AG10803 (cell line): Measurements from ENCODE around the gene COX6A2.
"Not testable (repeated sequence)": the region's sequence is repeated elsewhere in the genome, so short reads cannot be mapped to it uniquely, and the experiment has no call there.

Source experiments
- DNase-seq: peaks from one replicate; pipeline ENCODE4 v3.0.0; 2010; ENCODE audit warnings: low read depth
- H3K4me3 ChIP-seq: 2 replicates; pipeline ENCODE4 v1.5.1; 2011; ENCODE audit warnings: mild to moderate bottlenecking, low read length, control low read depth
- TF ChIP-seq, protein P1 (sequence below): conservative IDR thresholded peaks from 2 replicates; pipeline ENCODE4 v1.5.1; 2011; ENCODE audit warnings: mild to moderate bottlenecking, low read length, control low read depth, inconsistent platforms

The COX6A2 gene

DNA sequence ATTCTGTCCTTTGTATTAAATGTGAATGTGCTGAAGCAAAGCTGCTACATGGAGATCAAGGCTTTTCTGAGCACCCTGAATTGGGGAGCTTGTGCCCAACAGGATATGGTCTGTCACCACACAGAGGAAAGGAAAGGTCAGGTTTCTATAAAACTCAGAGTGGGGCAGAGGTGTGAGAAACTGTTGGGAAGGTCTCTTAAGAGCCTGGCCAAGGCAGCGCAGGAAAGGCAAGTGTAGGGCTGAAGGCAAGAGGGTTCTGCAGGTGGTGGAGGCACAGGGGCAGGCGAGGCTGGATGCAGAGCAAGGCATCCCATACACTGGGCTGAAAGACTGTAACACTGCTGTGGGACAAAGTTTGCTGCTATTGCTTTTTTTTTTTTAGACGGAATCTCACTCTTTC, 8.1 kb downstream of the COX6A2 start:
- TF ChIP-seq, protein P1, sequence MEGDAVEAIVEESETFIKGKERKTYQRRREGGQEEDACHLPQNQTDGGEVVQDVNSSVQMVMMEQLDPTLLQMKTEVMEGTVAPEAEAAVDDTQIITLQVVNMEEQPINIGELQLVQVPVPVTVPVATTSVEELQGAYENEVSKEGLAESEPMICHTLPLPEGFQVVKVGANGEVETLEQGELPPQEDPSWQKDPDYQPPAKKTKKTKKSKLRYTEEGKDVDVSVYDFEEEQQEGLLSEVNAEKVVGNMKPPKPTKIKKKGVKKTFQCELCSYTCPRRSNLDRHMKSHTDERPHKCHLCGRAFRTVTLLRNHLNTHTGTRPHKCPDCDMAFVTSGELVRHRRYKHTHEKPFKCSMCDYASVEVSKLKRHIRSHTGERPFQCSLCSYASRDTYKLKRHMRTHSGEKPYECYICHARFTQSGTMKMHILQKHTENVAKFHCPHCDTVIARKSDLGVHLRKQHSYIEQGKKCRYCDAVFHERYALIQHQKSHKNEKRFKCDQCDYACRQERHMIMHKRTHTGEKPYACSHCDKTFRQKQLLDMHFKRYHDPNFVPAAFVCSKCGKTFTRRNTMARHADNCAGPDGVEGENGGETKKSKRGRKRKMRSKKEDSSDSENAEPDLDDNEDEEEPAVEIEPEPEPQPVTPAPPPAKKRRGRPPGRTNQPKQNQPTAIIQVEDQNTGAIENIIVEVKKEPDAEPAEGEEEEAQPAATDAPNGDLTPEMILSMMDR: no peak
- DNase-seq: no peak
- no peak overlapping the region for H3K4me3 ChIP-seq

DNA sequence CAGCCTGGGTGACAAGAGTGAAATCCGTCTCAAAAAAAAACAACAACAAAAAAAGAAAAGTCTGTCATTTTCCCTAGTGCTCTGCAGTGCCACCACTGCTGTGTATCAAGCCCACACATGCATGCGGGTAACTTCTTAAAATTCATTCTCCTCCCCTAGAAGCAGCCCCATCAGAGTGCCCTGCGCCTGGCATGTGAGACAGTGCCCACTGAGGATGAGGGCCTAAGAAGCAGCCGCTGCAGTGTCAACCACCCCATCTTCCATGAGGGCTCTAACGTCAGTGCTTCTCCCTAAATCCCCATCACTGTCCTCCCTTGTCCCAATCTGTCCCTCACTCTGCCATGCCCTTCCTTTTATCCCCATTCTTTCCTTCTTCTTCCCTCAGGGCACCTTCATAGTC, 10.2 kb downstream of the COX6A2 start:
- no peak overlapping the region for H3K4me3 ChIP-seq
- TF ChIP-seq, protein P1: no peak
- DNase-seq: no peak

DNA sequence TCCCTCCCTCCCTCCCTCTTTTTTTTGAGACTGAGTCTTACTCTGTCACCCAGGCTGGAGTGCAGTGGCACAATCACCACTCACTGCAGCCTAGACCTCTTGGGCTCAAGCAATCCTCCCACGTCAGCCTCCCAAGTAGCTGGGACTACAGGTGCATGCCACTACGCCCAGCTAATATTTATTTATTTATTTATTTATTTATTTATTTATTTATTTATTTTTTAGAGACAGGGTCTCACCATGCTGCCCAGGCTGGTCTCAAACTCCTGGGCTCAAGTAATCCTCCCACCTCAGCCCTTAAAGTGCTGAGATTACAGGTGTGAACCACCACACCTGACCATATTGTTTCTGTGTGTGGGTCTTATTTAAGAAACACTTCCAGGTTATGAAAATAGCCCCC, 11.1 kb downstream of the COX6A2 start:
- not testable (repeated sequence) for H3K4me3 ChIP-seq, DNase-seq

DNA sequence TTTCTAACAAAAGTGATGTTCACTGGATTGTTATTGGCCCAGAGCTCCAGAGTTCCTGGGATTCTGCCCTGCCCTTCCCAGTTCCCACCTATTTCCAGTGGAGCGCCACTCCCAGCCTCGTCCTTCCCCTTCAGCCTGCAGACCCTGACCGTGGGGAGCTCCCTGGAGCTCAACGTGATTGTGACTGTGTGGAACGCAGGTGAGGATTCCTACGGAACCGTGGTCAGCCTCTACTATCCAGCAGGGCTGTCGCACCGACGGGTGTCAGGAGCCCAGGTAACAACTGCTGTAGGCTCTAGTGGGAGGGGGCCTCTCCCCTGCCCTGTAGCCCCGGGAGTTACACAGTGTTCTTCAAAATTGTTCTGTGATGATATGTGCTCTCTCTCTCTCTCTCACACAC, 11.8 kb downstream of the COX6A2 start:
- H3K4me3 ChIP-seq: no peak overlapping the region
- no peak for DNase-seq
- TF ChIP-seq, protein P1: no peak

DNA sequence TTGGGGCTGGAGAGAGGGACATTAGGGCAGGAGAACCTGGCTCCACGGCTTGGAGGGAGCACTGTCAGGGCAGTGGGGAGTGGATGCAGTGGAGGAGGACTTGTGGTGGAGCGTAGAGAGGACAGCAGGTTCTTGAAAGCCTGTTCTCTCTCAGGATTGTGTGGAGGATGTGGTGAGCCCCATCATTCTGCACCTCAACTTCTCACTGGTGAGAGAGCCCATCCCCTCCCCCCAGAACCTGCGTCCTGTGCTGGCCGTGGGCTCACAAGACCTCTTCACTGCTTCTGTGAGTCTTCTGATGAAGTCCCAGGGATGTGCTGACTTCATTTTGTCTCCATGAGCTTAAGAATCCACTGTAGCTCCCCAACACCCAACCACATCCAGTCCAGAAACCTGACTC, 13.5 kb downstream of the COX6A2 start:
- TF ChIP-seq, protein P1: no peak
- H3K4me3 ChIP-seq: no peak overlapping the region
- DNase-seq: no peak

DNA sequence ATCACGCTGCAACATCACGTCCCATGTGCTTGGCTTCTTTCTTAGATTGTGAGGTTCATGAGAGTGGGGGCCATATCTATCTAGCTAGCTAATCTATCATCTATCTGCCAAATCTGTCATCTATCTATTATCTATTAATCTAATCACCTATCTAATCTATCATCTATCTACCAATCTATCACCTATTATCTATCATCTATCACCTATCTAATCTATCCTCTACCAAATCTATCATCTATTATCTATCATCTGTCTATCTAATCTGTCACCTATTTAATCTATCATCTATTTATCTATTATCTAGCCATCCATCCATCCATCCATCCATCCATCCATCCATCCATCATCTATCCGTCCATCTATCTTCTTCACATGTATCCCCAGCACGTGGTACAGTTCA, 14.2 kb downstream of the COX6A2 start:
- TF ChIP-seq, protein P1: no peak
- no peak for DNase-seq
- H3K4me3 ChIP-seq: no peak overlapping the region

DNA sequence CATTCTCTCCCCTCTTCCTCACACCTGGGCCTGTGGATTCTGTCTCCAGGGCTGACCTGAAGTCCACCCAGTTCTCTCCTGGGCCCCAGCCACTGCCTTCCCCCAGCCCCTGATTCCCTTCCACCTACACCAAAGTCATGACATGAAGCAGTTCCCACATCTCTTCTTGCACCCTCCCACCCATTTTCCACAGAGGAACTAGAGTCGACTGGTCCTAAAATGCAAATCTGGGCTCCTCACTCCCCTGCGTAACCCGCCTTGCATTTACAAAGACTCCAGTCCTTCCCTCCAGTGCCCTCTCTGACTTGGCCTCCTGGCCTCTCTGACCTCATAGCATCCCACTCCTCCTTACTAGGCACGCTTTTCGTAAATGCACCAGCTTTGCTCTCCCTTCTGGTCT, 14.8 kb downstream of the COX6A2 start:
- DNase-seq: no peak
- H3K4me3 ChIP-seq: no peak overlapping the region

More for the DNA sequence above, 14.8 kb downstream of the COX6A2 start:
- TF ChIP-seq, protein P1: no peak
